HEK293 (cell line): ENCODE results near the gene MLXIPL.

ENCODE experiments used
- BCL11A ChIP-seq: fragments of 450-650 bp; formaldehyde crosslinking; IDR thresholded peaks from 2 replicates; pipeline ENCODE4 v1.5.1; 2016; ENCODE audit warnings: low read depth, missing biosample characterization, missing genetic modification characterization
- FEZF1 ChIP-seq: fragments of 450-650 bp; formaldehyde crosslinking; IDR thresholded peaks from 2 replicates; pipeline ENCODE4 v1.5.1; 2016; ENCODE audit warnings: missing biosample characterization, missing genetic modification characterization
- KLF1 ChIP-seq: fragments of 450-650 bp; formaldehyde crosslinking; IDR thresholded peaks from 2 replicates; pipeline ENCODE4 v1.5.1; 2016; ENCODE audit warnings: missing biosample characterization, missing genetic modification characterization
- KLF10 ChIP-seq: fragments of 450-650 bp; IDR thresholded peaks from 2 replicates; pipeline ENCODE4 v1.5.1; 2018; ENCODE audit warnings: missing biosample characterization, mild to moderate bottlenecking, missing genetic modification characterization
- PRDM2 ChIP-seq: fragments of 450-650 bp; formaldehyde crosslinking; IDR thresholded peaks from 2 replicates; pipeline ENCODE4 v1.5.1; 2016; ENCODE audit warnings: missing biosample characterization, missing genetic modification characterization, borderline replicate concordance
- RBAK ChIP-seq: fragments of 450-650 bp; formaldehyde crosslinking; IDR thresholded peaks from 2 replicates; pipeline ENCODE4 v1.5.1; 2016; ENCODE audit warnings: missing biosample characterization, missing genetic modification characterization
- SP7 ChIP-seq: fragments of 450-650 bp; formaldehyde crosslinking; IDR thresholded peaks from 2 replicates; pipeline ENCODE4 v1.5.1; 2016; ENCODE audit warnings: missing biosample characterization, missing genetic modification characterization
- YY1 ChIP-seq: fragments of 450-650 bp; formaldehyde crosslinking; IDR thresholded peaks from 2 replicates; pipeline ENCODE4 v1.5.1; 2018; ENCODE audit warnings: missing biosample characterization, missing genetic modification characterization
- ZFP41 ChIP-seq: fragments of 450-650 bp; formaldehyde crosslinking; IDR thresholded peaks from 2 replicates; pipeline ENCODE4 v1.5.1; 2016; ENCODE audit warnings: missing biosample characterization, missing genetic modification characterization, borderline replicate concordance
- ZNF140 ChIP-seq: fragments of 450-650 bp; formaldehyde crosslinking; IDR thresholded peaks from 2 replicates; pipeline ENCODE4 v1.5.1; 2016; ENCODE audit warnings: missing biosample characterization, missing genetic modification characterization
- ZNF146 ChIP-seq: fragments of 450-650 bp; formaldehyde crosslinking; IDR thresholded peaks from 2 replicates; pipeline ENCODE4 v1.5.1; 2016; ENCODE audit warnings: missing biosample characterization, missing genetic modification characterization
- ZNF169 ChIP-seq: fragments of 450-650 bp; formaldehyde crosslinking; IDR thresholded peaks from 2 replicates; pipeline ENCODE4 v1.5.1; 2016; ENCODE audit warnings: missing biosample characterization, missing genetic modification characterization
- ZNF184 ChIP-seq: fragments of 450-650 bp; IDR thresholded peaks from 2 replicates; pipeline ENCODE4 v1.5.1; 2018; ENCODE audit warnings: missing biosample characterization, mild to moderate bottlenecking, missing genetic modification characterization
- ZNF19 ChIP-seq: fragments of 450-650 bp; formaldehyde crosslinking; IDR thresholded peaks from 2 replicates; pipeline ENCODE4; 2016; ENCODE audit warnings: missing biosample characterization, missing genetic modification characterization, low read depth
- ZNF211 ChIP-seq: fragments of 450-650 bp; formaldehyde crosslinking; IDR thresholded peaks from 2 replicates; pipeline ENCODE4 v1.5.1; 2016; ENCODE audit warnings: low read depth, missing biosample characterization, missing genetic modification characterization
- ZNF214 ChIP-seq: fragments of 450-650 bp; formaldehyde crosslinking; IDR thresholded peaks from 2 replicates; pipeline ENCODE4 v1.5.1; 2017; ENCODE audit warnings: missing biosample characterization, mild to moderate bottlenecking, missing genetic modification characterization, borderline replicate concordance
- ZNF23 ChIP-seq: fragments of 450-650 bp; formaldehyde crosslinking; IDR thresholded peaks from 2 replicates; pipeline ENCODE4 v1.5.1; 2016; ENCODE audit warnings: missing biosample characterization, missing genetic modification characterization, borderline replicate concordance
- ZNF239 ChIP-seq: fragments of 450-650 bp; formaldehyde crosslinking; IDR thresholded peaks from 2 replicates; pipeline ENCODE4 v1.5.1; 2016; ENCODE audit warnings: missing biosample characterization, missing genetic modification characterization
- ZNF433 ChIP-seq: fragments of 450-650 bp; formaldehyde crosslinking; IDR thresholded peaks from 2 replicates; pipeline ENCODE4 v1.5.1; 2016; ENCODE audit warnings: missing biosample characterization, missing genetic modification characterization, low read depth
- ZNF510 ChIP-seq: fragments of 450-650 bp; formaldehyde crosslinking; IDR thresholded peaks from 2 replicates; pipeline ENCODE4 v1.5.1; 2018; ENCODE audit warnings: mild to moderate bottlenecking, missing genetic modification characterization, missing biosample characterization; ENCODE audit not compliant: insufficient replicate concordance
- ZNF544 ChIP-seq: fragments of 450-650 bp; formaldehyde crosslinking; IDR thresholded peaks from 2 replicates; pipeline ENCODE4 v1.5.0; 2017; ENCODE audit warnings: missing biosample characterization, missing genetic modification characterization
- ZNF549 ChIP-seq: fragments of 450-650 bp; IDR thresholded peaks from 2 replicates; pipeline ENCODE4 v1.5.1; 2018; ENCODE audit warnings: missing biosample characterization, missing genetic modification characterization, mild to moderate bottlenecking, inconsistent platforms, moderate library complexity
- ZNF558 ChIP-seq: fragments of 450-650 bp; formaldehyde crosslinking; IDR thresholded peaks from 2 replicates; pipeline ENCODE4 v1.5.1; 2016; ENCODE audit warnings: missing biosample characterization, missing genetic modification characterization
- ZNF560 ChIP-seq: fragments of 450-650 bp; formaldehyde crosslinking; IDR thresholded peaks from 2 replicates; pipeline ENCODE4 v1.5.1; 2017; ENCODE audit warnings: missing biosample characterization, missing genetic modification characterization, borderline replicate concordance
- ZNF629 ChIP-seq: fragments of 450-650 bp; formaldehyde crosslinking; IDR thresholded peaks from 2 replicates; pipeline ENCODE4 v1.5.1; 2017; ENCODE audit warnings: missing biosample characterization, missing genetic modification characterization
- ZNF639 ChIP-seq: fragments of 450-650 bp; formaldehyde crosslinking; IDR thresholded peaks from 2 replicates; pipeline ENCODE4 v1.5.1; 2016; ENCODE audit warnings: missing biosample characterization, missing genetic modification characterization
- ZNF654 ChIP-seq: fragments of 450-650 bp; formaldehyde crosslinking; IDR thresholded peaks from 2 replicates; pipeline ENCODE4 v1.5.1; 2016; ENCODE audit warnings: low read depth, missing biosample characterization, missing genetic modification characterization
- ZNF704 ChIP-seq: fragments of 450-650 bp; formaldehyde crosslinking; IDR thresholded peaks from 2 replicates; pipeline ENCODE4 v1.5.1; 2016; ENCODE audit warnings: missing biosample characterization, missing genetic modification characterization
- ZNF747 ChIP-seq: fragments of 450-650 bp; formaldehyde crosslinking; IDR thresholded peaks from 2 replicates; pipeline ENCODE4 v1.5.1; 2016; ENCODE audit warnings: missing biosample characterization, missing genetic modification characterization
- ZNF777 ChIP-seq: fragments of 450-650 bp; formaldehyde crosslinking; IDR thresholded peaks from 2 replicates; pipeline ENCODE4 v1.5.1; 2017; ENCODE audit warnings: missing biosample characterization, missing genetic modification characterization, borderline replicate concordance
- ZNF837 ChIP-seq: fragments of 450-650 bp; formaldehyde crosslinking; IDR thresholded peaks from 2 replicates; pipeline ENCODE4 v1.5.1; 2016; ENCODE audit warnings: missing biosample characterization, missing genetic modification characterization

MLXIPL gene

GRCh38 chr7:73612598-73613269 lies 11.6 kb downstream of the MLXIPL start (continued):
- TF ChIP-seq ZNF146 (tag by site-specific recombination): no peak
- TF ChIP-seq ZNF184 (tag by site-specific recombination): 0 out of 2 replicates have a peak, but pooled peaks have one; percentile 63
- TF ChIP-seq ZNF777 (tag by site-specific recombination): no peak
- TF ChIP-seq RBAK (tag by site-specific recombination): no peak
- no peak for TF ChIP-seq FEZF1 (tag by site-specific recombination)
- TF ChIP-seq ZNF560 (tag by site-specific recombination): no peak
- no peak for TF ChIP-seq YY1 (tag by site-specific recombination)
- TF ChIP-seq BCL11A (tag by site-specific recombination): no peak
- TF ChIP-seq KLF10: no peak
- peak; percentile 19; the same call in 1 of the 2 replicates for TF ChIP-seq ZNF654 (tag by site-specific recombination)
- TF ChIP-seq ZNF629: peak; percentile 59
- no peak for TF ChIP-seq ZNF747 (tag by site-specific recombination)
- no peak for TF ChIP-seq ZNF169
- no peak for TF ChIP-seq PRDM2 (tag by site-specific recombination)
- TF ChIP-seq ZNF704 (tag by site-specific recombination): no peak
- TF ChIP-seq ZNF544 (tag by site-specific recombination): no peak
- no peak for TF ChIP-seq ZNF211 (tag by site-specific recombination)
- TF ChIP-seq ZNF239 (tag by site-specific recombination): no peak
- TF ChIP-seq ZNF214 (tag by site-specific recombination): no peak
- no peak for TF ChIP-seq ZNF837
- no peak for TF ChIP-seq ZFP41 (tag by site-specific recombination)
- no peak for TF ChIP-seq ZNF549 (tag by site-specific recombination)
- TF ChIP-seq ZNF639: no peak
- TF ChIP-seq ZNF23: no peak
- TF ChIP-seq ZNF140: no peak
- peak; percentile 67 for TF ChIP-seq SP7 (tag by site-specific recombination)
- TF ChIP-seq ZNF510 (tag by site-specific recombination): no peak
- 0 out of 2 replicates have a peak, but pooled peaks have one; percentile 24 for TF ChIP-seq ZNF558
- no peak for TF ChIP-seq ZNF19 (tag by site-specific recombination)
- no peak for TF ChIP-seq ZNF433 (tag by site-specific recombination)
- TF ChIP-seq KLF1: no peak
